Measurements from ENCODE around the gene HTR4.

The HTR4 gene

GRCh38 chr5:148615644-148616275, 38.6 kb downstream of the HTR4 start:
- DNase-seq (ENCODE audit: low read depth in 2 of 2, low spot score in 1 of 2) = no peak

- DNase-seq (ENCODE audit: low read depth in 2 of 2, low spot score in 1 of 2) = no peak
These were observed 46.9 kb downstream of the HTR4 start for GRCh38 chr5:148607406-148607805.

GRCh38 chr5:148606296-148606695, 48.0 kb downstream of the HTR4 start:
- no peak for DNase-seq (ENCODE audit: low read depth in 2 of 2, low spot score in 1 of 2)

- no peak for DNase-seq (ENCODE audit: low read depth in 2 of 2, low spot score in 1 of 2)
These were observed 55.1 kb downstream of the HTR4 start for GRCh38 chr5:148599187-148599586.

GRCh38 chr5:148595697-148596096, 58.6 kb downstream of the HTR4 start:
- no peak for DNase-seq (ENCODE audit: low read depth in 2 of 2, low spot score in 1 of 2)

GRCh38 chr5:148586796-148587195, 67.5 kb downstream of the HTR4 start:
- no peak for DNase-seq (ENCODE audit: low read depth in 2 of 2, low spot score in 1 of 2)

GRCh38 chr5:148585988-148586387, 68.3 kb downstream of the HTR4 start:
- no peak for DNase-seq (ENCODE audit: low read depth in 2 of 2, low spot score in 1 of 2)

GRCh38 chr5:148584103-148584502, 70.2 kb downstream of the HTR4 start:
- DNase-seq (ENCODE audit: low read depth in 2 of 2, low spot score in 1 of 2) = no peak

GRCh38 chr5:148583421-148583965, 70.8 kb downstream of the HTR4 start:
- no peak for DNase-seq (ENCODE audit: low read depth in 2 of 2, low spot score in 1 of 2)

GRCh38 chr5:148574167-148574566, 80.2 kb downstream of the HTR4 start:
- DNase-seq (ENCODE audit: low read depth in 2 of 2, low spot score in 1 of 2) = no peak

- DNase-seq (ENCODE audit: low read depth in 2 of 2, low spot score in 1 of 2) = no peak
These were observed 81.0 kb downstream of the HTR4 start for GRCh38 chr5:148573374-148573773.

- DNase-seq (ENCODE audit: low read depth in 2 of 2, low spot score in 1 of 2) = no peak
These were observed 84.4 kb downstream of the HTR4 start for GRCh38 chr5:148569948-148570347.

GRCh38 chr5:148565148-148565547, 89.2 kb downstream of the HTR4 start:
- no peak for DNase-seq (ENCODE audit: low read depth in 2 of 2, low spot score in 1 of 2)

GRCh38 chr5:148563021-148563420, 91.3 kb downstream of the HTR4 start:
- DNase-seq (ENCODE audit: low read depth in 2 of 2, low spot score in 1 of 2) = no peak

- DNase-seq (ENCODE audit: low read depth in 2 of 2, low spot score in 1 of 2) = no peak
These were observed 92.5 kb downstream of the HTR4 start for GRCh38 chr5:148561801-148562311.

- DNase-seq (ENCODE audit: low read depth in 2 of 2, low spot score in 1 of 2) = no peak
These were observed 94.9 kb downstream of the HTR4 start for GRCh38 chr5:148559461-148559860.

- DNase-seq (ENCODE audit: low read depth in 2 of 2, low spot score in 1 of 2) = no peak
These were observed 95.4 kb downstream of the HTR4 start for GRCh38 chr5:148558892-148559291.

GRCh38 chr5:148556835-148557234, 97.5 kb downstream of the HTR4 start:
- DNase-seq (ENCODE audit: low read depth in 2 of 2, low spot score in 1 of 2) = no peak

GRCh38 chr5:148554621-148555020, 99.7 kb downstream of the HTR4 start:
- DNase-seq (ENCODE audit: low read depth in 2 of 2, low spot score in 1 of 2) = no peak

GRCh38 chr5:148543727-148544126, 110.6 kb downstream of the HTR4 start:
- no peak for DNase-seq (ENCODE audit: low read depth in 2 of 2, low spot score in 1 of 2)

- DNase-seq (ENCODE audit: low read depth in 2 of 2, low spot score in 1 of 2) = no peak
These were observed 111.5 kb downstream of the HTR4 start for GRCh38 chr5:148542812-148543211.

GRCh38 chr5:148541054-148541835, 113.1 kb downstream of the HTR4 start:
- DNase-seq (ENCODE audit: low read depth in 2 of 2, low spot score in 1 of 2) = no peak

Data from stimulated activated CD8-positive, alpha-beta memory T cell treated with anti-CD3 and anti-CD28 coated beads, Interleukin-4, amount 100 ng/mL, for 1 hour (primary cell).